Renal pelvis (tissue), 12 donors: ENCODE results near the gene TRIM10. TPM values are rescaled to one million over a fixed set of nuclear protein-coding genes. Genes with fewer than 3 reads are reported as not detected.
A peak's percentile ranks its signal among the peaks of the same experiment; 100 is the strongest.

Experiments used
- DNase-seq: peaks from one replicate; pipeline ENCODE4 v3.0.0-alpha.2; 2013
- long read RNA-seq, 16 experiments: transcript quantifications; one replicate each; lab custom pipeline, GENCODE V29; 2026
- polyA plus RNA-seq, 3 donors: library from polyadenylated mRNA; unstranded; fragments of 120-200 nt; gene quantifications; one replicate each; pipeline ENCODE4 v1.2.1, GENCODE V29; 2013; ENCODE audit not compliant: insufficient read length in 3 of 3

TRIM10 gene
- under 1 TPM; 0.28 to 0.52 (median 0.44) TPM for polyA plus RNA-seq
- long read RNA-seq, donor 1: 0 reads
- long read RNA-seq, donor 2: 0 reads
- long read RNA-seq, donor 3: 0 reads
- long read RNA-seq, donor 4: 0 reads
- long read RNA-seq, donor 5: 0 reads
- long read RNA-seq, donor 6: 0 reads
- long read RNA-seq, donor 7: 0 reads
- long read RNA-seq, donor 8: 0 reads
- long read RNA-seq, donor 9: 0 reads
- long read RNA-seq, donor 10: 0 reads
- long read RNA-seq, donor 11: 0 reads
- long read RNA-seq, donor 12: 0 reads
- long read RNA-seq, donor 13: 0 reads
- long read RNA-seq, donor 14: 0 reads
- long read RNA-seq, donor 15, partial matches to known transcripts: 0 of 5 reads
- long read RNA-seq, donor 15, other reads (novel, unspliced or antisense): 5 of 5 reads
- long read RNA-seq, donor 16: 0 reads

GRCh38 chr6:30160785-30161531 lies at the start of gene TRIM10:
Gene TRIM10 (minus strand): TSS chr6:30161211. CDS start chr6:30160858, 353 bp downstream.
- no peak for DNase-seq

GRCh38 chr6:30207619-30208295 lies 46.7 kb upstream of the TRIM10 start:
- no peak for DNase-seq

- peak; percentile 21 for DNase-seq
Observed at GRCh38 chr6:30206799-30207618, 46.0 kb upstream of the TRIM10 start.

GRCh38 chr6:30206152-30206551 lies 45.1 kb upstream of the TRIM10 start:
- no peak for DNase-seq

GRCh38 chr6:30204116-30204515 lies 43.1 kb upstream of the TRIM10 start:
- DNase-seq: no peak

GRCh38 chr6:30202366-30202765 lies 41.4 kb upstream of the TRIM10 start:
- no peak for DNase-seq

- no peak for DNase-seq
Observed at GRCh38 chr6:30200551-30201281, 39.7 kb upstream of the TRIM10 start.

GRCh38 chr6:30198166-30199084 lies 37.4 kb upstream of the TRIM10 start:
- no peak for DNase-seq

GRCh38 chr6:30196376-30196775 lies 35.4 kb upstream of the TRIM10 start:
- no peak for DNase-seq

GRCh38 chr6:30195951-30196350 lies 34.9 kb upstream of the TRIM10 start:
- no peak for DNase-seq

- DNase-seq: no peak
Observed at GRCh38 chr6:30194797-30195690, 34.0 kb upstream of the TRIM10 start.

- no peak for DNase-seq
Observed at GRCh38 chr6:30192076-30192475, 31.1 kb upstream of the TRIM10 start.

- no peak for DNase-seq
Observed at GRCh38 chr6:30188541-30188940, 27.5 kb upstream of the TRIM10 start.

- no peak for DNase-seq
Observed at GRCh38 chr6:30185846-30186484, 25.0 kb upstream of the TRIM10 start.

- DNase-seq: no peak
Observed at GRCh38 chr6:30184417-30185031, 23.5 kb upstream of the TRIM10 start.

- no peak for DNase-seq
Observed at GRCh38 chr6:30180145-30180544, 19.1 kb upstream of the TRIM10 start.

- no peak for DNase-seq
Observed at GRCh38 chr6:30178837-30179236, 17.8 kb upstream of the TRIM10 start.

- no peak for DNase-seq
Observed at GRCh38 chr6:30175765-30176164, 14.8 kb upstream of the TRIM10 start.
